Central memory CD4-positive, alpha-beta T cell (primary cell): ENCODE measurements around the gene IGSF22.
A peak's percentile ranks its signal among the peaks of the same experiment; 100 is the strongest.

Experiments
- DNase-seq: peaks from one replicate; pipeline ENCODE4 v3.0.0; 2022

The IGSF22 gene

DNA sequence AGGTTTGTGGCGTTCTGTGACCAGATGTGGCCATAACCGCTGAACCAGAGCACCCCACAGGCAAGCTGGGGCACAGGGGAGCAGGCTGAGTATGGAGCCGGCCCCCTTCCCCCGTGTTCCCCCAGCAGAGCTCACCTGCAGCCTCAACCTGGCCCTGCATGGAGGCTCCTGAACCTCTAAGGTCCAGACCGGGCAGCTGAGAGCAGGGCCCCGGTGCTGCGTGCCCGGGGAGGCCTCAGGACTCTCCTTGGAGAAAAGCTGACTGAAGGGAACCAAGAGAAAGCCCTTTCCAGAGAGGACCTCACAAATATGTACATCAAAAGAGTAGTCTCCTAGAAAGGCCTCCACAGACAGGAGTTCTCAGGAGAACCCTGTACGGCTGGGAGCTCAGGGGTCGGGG, 17.4 kb upstream of the IGSF22 start:
- DNase-seq: no peak

DNA sequence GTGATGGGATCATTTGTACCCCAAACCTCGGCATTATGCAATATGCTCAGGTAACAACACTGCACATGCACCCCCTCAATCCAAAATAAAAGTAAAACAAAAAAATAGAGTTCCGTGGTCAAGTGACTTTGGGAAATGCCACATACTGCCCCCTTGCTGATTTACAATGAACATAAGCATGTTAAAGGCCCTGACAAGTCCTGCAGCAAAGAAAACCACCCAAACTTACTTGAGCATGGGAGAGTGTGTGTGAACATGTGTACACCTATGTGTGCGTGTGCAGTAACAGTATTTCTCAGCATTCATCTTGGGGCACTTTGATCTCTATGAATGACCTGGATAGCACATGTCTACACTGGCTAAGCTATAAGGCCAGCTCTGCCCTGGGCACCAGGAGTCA, 15.8 kb upstream of the IGSF22 start:
- no peak for DNase-seq

DNA sequence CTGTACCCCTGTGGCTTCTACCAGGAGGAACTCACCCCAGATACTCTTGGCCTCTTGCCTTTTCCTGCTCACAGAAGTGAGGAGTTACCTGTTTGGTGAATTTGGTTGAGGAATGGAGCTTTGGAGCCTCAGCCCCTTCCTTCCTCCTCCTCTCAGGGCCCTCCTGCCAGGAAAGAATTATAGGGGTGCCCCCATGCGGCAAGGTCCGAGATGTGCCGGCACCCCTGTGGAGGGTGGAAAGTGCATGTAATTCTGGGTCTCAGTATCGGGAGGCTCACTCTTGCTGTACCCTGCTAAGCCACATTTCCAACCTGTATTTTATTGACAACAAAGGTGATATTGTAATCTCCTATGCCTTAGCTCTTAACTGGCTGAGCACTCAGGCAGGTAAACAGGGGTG, 13.7 kb upstream of the IGSF22 start:
- no peak for DNase-seq

DNA sequence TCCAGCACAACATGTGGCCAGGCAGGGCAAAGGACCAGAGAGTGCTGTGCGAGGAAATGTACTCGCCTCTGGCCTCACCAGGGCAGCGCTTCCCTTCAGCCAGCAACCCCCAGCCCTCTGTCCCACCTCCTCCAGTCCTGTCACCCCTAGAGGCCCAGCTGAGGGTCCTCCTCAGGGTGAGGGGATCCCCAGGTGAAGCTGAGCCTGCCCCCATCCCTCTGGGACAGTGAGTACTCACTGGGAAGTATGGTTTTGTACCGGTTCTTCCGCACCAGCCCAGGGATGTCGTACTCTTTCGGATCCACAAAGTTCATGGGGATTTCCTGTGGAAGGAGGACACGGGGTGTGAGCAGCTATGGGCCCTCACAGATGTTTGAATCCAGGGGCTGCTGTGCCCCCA, 11.7 kb upstream of the IGSF22 start:
- DNase-seq: no peak

DNA sequence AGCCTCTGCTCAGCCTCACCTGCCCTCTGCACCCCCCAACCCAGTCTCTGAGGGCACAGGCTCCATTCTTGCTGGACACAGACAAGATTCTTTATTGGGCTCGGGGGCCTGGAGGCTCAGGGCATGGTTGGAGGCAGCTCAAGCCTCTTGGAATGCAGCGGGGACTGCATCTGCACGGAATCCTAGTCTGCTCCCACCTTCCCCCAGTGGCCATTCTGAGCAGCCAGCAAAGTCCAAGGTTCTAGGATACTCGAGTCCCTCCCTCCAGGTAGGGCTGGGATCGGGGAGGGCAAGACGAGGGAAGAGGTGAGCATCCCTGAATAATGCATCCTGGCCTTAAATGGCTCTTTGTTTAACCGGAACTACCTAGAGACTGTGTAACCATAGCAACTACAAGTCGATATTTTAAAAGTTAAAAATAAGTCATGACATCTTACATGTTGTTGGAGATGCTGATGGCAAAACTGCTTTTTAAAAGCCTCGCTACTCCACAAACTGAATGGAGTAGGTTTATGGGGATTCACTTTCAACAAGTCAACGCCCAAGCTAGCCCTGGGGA, 10.7 kb upstream of the IGSF22 start:
- DNase-seq: no peak

DNA sequence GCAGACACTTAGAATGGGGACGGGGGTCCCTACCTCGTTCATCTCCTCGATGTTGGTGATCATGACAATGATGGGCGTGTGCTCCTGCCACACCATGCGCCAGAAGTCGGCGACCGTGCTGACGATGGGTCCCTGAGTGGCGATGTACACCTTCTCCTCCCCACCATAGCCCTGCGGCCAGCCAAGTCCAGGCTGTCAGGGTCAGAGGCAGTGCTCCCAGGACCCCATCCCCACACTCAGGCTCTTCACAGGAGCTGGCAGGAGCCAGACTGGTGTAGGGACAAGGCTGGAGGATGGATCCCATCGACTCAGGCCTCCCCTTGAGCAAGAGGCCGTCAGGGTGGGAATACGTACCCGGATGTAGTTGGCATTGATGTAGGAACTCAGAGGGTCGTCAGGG, 7.2 kb upstream of the IGSF22 start:
- no peak for DNase-seq

DNA sequence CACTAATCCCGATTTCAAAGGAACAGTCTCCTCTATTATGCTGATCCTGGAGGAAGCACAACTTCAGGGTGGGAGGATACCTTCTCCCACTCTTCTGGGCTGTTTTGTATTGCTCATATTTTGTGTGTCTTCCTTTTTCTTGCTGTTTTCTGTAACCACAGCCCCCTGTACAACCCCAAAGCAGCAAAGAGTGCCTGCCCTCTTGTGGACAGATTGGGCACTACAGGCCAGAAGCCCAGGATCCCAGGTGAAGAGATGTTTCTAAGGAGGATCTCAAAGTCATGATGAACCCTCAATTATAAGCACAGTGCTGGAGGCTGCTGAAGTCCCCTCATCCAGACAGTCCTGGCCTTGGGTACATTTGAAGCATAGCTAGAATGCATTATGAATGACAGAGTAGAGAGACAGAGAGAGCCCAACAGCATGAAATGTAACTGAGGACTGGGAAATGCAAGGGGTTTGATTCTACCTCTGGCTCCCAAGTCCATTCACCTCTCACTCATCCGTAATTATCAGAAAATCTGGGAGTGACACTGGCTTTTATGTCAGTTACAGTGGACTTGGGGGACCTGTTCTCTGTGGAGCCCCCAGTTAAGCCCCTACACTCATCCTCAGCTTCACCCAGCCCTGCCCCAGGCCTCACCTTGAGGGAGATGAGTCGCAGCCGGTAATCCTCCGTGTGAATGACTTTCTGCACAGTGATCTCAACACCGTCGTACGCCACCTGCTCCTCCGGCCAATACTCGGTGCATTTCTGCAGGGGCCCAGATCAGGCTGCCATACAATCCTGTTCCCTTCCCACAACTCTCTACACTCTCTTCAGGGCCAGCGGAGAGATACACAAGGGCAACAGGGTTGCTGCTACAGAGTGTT, 6.2 kb upstream of the IGSF22 start:
- peak; percentile 53 for DNase-seq

DNA sequence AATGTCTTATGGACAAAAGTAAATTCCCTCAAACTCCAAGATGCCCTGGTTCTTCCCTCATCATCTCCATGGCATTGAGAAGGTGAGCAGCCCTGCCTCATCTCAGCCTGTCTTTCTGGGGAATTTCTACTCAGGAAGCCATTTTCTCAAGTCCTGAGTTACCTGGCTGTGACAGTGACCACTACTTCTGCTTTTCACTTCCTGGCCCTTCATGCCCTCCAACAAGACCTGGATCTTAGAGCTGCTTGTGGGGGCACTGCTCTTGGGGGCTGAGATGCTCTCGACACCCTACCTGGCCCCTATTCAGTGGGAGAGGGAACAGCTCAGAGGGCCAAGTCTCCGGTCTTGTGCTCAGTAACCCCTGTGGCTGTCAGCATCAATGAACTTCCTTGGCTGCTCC, 5.5 kb upstream of the IGSF22 start:
- DNase-seq: no peak

DNA sequence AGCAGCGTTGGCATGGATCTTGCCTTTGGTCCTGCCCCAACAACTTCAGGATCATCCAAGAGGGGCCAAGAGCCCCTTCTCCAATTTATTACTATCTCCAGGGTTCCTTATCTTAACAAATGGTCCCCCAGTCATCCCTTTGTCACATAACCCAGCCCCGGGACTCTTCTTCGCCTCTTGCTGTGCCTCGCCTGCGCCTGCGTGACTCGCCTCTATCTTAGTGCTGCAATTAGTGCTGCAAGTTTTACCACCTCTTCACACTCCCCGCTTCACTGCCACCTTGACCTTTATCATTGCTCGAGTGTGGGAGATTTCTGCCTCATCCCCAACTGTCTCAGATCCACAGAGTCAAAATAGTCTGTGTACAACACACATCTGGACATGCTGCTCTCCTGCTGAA, 4.0 kb upstream of the IGSF22 start:
- no peak for DNase-seq

DNA sequence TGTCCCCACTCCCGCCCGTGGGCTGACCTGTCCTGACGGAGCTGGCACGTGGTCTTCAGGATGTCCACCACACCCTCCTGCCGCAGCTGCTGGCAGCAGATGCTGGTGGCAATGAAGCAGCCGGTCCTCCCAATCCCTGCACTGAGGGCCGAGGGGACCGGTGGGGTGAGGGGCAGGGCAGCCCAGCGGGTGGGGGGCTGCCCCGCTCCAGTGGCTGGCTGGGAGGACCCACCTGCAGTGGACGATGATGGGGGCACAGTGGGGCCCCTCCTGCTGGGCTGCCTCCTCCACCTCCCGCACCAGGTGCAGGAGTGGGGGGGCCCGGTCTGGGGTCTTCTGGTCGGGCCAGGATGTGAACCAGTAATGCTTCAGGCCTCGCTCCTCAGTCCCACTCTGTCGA, 3.4 kb upstream of the IGSF22 start:
- no peak for DNase-seq

DNA sequence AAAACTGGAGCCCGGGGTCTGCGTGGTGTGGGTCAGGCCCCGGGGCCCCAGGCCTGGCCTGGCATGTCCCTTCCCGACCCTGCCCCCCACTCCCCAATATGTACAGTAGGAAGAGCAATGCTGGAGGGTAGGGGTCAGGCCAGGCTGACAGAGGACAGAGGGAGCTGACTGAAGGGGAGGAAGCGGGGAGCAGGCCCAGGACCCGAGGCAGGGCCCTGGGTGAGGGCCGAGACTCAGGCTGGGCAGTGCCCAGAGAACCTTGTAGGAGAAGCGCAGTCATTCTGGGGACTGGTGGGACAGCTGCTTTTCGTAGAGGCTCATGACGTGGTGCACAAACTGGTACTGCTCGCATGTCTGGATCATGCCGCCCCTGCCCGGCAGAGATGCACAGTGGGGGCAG, 2.7 kb upstream of the IGSF22 start:
- no peak for DNase-seq

DNA sequence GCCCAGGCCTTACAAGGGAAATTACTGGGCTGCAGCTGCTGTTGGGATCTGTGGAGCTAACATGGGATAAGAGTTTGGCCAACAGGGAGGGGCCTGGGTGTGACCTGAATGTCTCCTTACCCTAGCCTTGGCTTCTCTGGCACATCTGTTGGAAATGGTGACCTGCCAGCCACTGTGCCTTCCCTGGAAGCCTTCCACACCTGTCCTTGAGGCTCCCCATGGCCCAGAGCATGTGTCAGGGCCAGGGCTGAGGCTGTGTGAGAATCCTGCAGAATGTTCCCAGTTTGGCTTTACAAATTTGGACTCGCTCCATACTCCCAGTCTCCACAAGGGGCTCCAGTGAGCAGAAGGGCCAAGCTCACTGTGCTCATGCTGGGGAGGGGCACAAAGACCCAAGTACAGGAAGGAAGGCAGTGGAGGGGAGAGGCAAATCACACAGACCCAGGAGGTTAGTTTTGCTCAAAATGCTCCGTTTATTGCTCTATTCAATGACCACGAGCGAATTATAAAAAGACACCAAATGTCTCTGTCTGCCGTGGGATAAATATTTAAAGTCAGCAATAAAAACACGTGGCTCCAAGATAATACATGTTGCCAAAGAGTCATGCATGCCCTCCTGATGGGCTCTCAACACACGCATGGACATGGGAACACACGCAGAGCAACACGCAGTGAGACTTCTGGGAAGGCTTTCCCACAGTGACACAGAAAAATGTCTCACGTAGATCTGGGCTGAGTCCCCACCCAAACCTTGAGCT, 1.7 kb upstream of the IGSF22 start:
- peak; percentile 28 for DNase-seq

DNA sequence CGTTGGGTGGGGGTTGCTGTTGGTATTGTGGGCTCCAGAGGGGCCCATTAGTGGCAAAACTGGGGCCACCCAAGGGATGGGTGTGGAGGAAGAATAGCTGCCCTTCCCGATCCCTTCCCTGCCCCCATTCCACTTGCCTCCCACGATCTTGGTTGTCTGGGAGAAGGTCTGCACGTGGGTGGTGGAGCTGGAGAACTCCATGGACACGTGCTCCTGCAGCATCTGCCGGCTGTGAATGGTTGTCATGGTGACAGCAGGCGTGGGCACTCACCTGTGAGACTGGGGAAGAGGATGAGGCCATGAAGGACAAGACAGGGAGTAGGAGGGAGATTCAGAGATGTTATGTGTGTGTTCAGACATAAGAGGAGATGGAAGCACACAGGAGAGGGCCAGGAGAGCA, 2.0 kb downstream of the IGSF22 start:
- DNase-seq: no peak

DNA sequence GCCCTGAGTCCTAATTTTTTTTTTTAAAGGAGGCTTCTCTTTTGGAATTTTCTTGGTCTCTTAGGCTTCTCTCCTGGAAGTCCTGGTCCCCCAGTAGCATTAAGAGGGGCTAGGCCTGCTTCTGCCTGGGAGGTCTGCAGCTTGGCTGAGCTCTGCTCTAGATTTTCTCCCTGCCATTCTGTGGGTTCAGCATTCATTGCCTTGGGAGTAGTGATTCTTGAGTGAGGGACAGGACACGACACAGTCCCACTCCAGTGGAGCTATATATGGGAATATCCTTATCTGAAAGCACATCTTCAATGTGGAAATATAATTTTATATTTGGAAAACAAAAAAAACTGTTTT, 3.7 kb downstream of the IGSF22 start:
- no peak for DNase-seq

DNA sequence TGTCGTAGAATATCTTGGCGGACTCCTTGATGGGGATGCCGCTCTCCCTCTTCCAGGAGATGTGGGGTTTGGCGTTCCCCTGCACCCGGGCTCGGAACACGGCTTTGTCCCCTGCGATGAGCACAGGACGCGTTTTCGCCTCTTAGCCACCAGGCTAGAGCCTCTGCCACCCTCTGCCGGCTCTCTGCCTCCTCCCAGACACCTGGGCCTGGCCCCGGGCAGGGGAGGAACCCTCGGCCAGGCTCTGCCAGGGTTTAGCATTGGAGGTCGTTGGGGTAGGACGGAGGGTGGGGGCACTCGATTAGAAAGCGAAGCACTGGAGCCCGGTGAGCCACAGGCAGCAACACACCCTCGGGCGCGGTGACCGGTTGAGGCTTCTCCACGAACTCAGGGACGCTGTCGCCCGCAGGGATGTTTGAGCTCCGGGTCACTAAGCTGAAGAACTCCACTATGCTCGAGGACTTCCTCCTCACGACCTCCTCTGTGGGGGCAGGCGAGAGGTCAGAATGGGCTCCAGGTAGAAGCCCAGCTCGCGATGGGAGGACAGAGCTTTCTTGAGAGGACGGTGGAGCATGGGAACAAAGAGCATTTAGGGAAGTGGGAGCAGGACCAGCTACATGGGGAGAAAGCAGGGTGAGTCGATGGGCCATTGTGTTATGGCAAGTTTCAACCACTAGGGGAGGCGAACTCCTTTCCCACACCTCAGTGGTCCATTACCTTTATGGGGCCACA, 4.3 kb downstream of the IGSF22 start:
- peak; percentile 31 for DNase-seq

DNA sequence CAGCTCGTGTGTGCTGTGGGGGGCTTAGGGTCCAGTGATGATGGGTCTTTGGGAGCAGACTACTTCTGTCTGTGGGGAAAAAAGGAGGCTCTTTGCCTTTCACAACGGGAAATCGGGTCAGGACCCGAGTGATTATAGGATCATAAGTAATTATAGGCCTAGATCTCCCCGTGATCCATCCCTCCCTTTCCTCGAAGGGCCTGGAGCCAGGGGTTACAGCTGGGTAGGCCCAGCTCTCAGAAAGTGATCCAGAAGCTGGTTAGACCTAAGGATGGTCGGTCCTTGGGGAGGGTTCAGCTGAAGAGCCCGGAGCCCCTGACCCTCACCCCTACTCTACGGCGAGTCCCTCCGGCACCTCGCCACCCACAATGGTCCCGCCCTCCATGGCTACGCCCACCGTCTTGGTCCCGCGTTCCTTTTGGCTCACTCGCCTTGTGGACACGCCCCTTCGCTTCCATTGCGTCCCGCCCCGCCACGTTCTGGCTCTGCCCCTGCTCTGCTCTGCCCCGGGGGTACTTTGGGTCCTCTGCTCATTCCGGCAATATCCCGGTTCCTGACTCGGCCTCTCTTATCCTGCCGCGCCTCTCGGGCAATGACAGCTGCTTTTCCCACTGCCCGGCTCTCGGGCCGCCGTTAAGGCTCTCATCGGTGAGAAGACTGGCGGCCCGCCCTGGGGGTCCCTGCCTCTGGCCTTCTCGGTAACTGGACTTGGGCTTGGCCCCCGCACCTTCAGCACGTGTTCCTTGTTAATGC, 5.0 kb downstream of the IGSF22 start:
- peak; percentile 72 for DNase-seq

DNA sequence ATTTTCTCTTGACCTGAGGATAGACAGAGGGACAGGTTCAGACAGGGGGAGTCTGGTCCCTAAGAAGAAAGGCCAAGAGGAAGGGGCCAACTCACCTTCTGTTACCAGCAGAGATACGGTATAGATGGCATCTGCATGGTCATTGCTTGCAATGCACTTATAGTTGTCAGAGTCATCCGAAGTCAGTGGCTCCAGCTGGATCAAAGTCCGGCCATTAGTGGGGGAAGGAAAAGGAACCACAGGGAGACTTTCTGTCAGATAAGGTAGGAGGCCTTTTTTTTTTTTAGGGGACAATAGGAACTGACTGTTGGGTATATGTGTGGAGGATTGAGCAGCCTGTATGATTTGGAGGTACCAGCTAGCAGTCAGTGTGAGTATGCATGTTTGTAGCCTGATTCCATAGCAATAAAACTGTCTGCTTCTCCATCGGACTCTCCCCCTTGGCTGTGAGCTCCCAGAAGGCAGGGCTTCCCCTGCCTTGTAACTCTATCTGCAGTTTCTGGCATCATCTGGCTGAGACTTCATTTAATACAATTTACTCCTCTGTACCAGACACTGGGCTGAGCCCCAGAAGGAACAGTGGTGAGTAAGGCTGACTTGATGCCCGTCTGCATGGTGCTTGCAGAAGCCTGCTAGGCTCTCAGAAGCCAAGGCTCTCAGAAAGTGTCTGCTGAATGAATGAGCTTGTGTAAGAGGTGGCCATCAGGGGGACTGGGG, 5.7 kb downstream of the IGSF22 start:
- DNase-seq: no peak

DNA sequence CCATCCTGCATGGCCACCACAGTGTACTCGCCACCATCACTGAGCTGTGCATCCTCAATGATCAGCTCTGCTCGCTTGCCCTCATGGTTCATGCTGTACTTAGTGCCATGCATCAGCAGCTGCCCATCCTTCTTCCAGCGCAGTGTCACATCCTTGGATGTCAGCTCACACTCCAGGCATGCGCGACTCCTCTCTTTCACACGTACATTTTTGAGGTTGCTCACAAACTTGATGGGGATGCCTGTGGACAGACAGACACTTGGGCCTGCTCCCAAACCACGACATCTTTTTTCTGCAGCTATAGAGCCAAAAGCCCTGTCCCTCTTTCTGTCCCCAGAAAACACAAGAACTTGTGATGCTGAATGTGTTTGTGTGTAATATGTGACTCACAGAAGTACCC, 10.5 kb downstream of the IGSF22 start:
- no peak for DNase-seq

DNA sequence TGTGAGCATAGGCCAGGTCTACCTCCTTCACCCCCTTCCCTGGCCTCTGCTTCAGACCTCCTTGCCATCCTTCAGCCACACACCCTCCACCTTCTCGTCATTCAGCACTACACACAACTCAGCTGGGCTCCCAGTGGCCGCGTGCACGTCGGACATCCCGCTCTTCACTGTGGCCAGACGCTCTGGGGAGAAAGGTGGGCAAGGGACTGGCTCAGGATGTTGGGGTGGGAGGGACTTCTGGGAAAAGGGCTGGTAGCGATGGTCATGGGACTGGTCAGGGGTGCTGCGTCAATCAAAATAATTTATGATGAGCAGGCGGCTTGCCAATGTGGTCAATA, 11.6 kb downstream of the IGSF22 start:
- no peak for DNase-seq

DNA sequence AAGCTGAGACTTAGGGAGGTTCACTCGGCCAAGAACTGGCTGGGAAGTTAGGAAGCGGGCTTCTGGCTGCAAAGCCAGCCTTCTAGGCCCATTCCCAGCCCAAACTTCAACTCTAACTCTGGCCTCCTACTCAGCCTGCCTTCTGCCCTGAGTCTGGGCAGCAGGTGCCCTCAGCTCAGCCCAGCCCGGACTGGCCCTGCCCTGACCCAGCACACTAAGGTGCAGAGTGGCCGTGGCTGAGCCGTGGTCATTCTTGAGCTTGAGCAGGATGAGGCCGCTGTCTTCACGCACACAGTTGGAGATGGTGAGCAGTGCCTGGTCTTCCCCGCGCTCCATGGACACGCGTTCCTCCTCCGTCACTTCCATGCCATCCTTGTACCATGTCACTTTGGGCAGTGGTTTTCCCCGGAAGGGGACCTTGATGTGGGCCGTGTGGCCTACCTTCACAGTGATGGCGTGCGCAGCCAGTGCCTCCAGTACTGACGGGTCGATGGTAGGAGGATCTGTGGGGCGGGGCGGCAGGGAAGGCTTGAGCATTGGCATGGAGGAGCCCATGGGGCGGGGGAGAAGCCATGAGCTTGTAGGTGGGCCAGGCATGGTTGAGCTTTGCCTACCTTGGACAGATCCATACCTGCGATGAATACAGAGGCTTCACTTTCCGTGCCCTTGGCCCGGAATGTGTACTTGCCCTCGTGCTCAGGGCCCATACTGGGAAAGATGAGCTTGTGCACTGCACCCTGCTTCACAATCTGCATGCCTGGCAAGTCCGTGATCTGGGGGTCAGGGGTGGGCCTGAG, 12.1 kb downstream of the IGSF22 start:
- no peak for DNase-seq

DNA sequence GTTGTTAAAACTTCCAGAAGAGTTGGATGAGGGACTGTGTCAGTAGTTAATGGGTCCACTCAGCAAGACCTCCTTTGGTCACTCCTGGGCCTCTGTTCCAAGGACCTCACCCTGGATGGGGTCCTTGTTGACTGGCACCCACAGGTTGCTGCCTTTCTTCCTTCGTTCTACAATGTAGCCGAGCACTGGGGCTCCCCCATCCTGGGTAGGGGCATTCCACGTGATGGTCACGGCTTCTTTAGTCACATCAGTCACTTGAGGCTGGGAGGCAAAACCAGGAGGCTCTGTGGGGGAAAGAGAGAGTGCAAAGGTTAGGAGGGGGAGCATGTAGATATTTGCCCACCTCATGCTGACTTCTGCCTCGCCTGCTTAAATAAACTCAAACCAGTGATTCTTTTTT, 15.4 kb downstream of the IGSF22 start:
- DNase-seq: no peak
